Measurements from ENCODE around the gene MXRA8.

DNA sequence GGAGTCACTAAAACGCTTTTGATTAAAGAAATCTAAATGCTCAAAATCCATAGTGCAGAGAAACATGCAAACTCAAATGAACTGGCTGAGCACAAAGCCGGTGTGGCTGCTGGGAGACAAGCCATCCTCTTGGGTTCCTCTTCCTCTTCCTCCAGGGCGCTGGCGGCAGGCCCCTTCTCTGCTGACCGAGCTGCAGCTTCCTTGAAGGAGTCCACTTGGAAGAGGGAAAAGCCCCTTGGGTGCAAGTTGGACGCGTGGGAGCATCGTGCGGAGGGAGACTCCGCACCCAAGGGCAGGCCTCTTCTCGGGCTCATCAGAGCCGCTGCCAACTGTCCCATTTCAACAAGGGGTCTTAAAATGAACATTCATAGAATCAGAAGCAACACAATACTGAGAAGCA, 32.9 kb upstream of the MXRA8 start:
- TF ChIP-seq POLR2AphosphoS5 (IDR thresholded peaks at IDR 0.05; ENCODE audit: low read depth, low read length) (no peak), SIN3A (IDR thresholded peaks at IDR 0.05; ENCODE audit: borderline replicate concordance, insufficient read depth, low read length) (no peak)
- TF ChIP-seq, protein P1, sequence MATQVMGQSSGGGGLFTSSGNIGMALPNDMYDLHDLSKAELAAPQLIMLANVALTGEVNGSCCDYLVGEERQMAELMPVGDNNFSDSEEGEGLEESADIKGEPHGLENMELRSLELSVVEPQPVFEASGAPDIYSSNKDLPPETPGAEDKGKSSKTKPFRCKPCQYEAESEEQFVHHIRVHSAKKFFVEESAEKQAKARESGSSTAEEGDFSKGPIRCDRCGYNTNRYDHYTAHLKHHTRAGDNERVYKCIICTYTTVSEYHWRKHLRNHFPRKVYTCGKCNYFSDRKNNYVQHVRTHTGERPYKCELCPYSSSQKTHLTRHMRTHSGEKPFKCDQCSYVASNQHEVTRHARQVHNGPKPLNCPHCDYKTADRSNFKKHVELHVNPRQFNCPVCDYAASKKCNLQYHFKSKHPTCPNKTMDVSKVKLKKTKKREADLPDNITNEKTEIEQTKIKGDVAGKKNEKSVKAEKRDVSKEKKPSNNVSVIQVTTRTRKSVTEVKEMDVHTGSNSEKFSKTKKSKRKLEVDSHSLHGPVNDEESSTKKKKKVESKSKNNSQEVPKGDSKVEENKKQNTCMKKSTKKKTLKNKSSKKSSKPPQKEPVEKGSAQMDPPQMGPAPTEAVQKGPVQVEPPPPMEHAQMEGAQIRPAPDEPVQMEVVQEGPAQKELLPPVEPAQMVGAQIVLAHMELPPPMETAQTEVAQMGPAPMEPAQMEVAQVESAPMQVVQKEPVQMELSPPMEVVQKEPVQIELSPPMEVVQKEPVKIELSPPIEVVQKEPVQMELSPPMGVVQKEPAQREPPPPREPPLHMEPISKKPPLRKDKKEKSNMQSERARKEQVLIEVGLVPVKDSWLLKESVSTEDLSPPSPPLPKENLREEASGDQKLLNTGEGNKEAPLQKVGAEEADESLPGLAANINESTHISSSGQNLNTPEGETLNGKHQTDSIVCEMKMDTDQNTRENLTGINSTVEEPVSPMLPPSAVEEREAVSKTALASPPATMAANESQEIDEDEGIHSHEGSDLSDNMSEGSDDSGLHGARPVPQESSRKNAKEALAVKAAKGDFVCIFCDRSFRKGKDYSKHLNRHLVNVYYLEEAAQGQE (IDR thresholded peaks at IDR 0.05; ENCODE audit: insufficient read depth in 1 of 2, low read depth in 2 of 2, low read length in 2 of 2) = no peak
